ENCODE measurements around the gene SIDT2.

SIDT2 gene

GRCh38 chr11:117223741-117224689 lies 45.5 kb downstream of the SIDT2 start:
- no peak for DNase-seq

DNA sequence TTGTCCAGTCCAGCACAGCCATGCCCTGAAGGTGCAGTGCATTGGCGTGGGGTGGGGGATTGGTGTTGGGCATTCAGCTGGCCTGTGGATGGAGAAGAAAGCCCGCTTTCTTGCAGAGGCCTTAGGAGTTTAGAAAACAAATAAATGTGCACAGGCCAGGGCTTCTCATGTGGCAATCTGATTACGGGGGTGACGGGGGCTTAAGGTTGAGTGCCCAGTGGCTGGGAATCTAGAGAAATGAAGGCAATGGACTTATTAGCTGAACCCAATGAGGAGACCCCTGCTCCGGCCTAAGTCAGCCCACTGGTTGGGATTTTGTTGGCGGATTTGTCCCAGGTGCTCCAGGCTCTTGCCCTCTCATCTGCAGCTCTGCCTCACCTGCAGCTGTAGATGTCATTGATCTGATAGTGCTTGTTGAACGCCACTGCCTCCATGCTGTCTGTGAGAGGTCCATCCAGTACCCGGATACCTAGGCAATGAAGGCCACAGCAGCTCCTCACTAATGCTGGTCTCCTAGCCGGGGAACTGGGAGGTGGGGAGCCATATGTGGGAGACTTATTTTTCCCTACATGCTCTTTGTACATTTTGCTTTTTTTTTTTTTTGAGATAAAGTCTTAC lies 47.1 kb downstream of the SIDT2 start:
- DNase-seq: no peak

DNA sequence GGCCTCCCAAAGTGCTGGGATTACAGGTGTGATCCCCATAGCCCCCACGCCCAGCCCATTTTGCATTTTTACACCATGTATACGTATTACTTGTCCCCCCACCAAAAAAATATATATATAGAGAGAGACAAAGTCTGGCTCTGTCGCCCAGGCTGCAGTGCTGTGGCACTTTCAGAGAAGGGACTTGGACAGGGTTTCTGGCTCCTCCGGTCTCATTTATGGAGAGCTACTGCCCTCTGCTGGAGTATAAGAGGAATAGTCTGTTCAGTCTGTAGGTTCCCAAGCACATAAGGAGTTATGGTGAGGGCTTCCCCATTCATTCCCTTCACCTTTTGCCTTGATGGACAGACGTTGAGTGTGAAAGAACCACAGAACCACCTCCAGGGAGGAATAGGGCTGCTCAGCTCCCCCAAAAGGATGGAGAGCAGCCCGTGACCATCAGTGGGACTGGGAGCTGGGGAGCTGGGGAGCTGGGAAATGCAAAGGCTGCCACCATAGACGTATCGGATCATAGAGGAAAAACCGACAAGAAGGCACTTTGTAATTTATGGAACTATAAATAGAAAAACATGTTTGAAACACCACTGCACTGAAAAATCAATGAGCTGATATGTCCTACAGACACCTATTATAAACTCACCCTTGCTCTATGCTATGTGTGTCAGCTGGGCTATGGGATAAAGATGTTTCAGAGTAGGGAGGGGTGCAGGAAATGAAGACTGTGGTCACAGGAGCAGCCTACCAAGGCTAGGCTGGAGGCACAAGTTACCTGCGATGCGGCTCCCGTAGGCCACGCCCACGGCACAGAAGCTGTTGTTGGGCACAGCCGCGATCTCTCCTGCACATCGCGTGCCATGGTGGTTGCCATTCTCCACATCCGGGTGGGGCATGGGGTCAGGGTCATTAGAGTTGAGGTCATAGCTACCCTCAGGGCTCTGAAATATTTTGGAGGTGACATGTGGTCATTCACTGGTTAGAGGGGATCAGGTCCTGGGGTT lies 48.1 kb downstream of the SIDT2 start:
- DNase-seq: peak; percentile 77 to 91 (median 86)

DNA sequence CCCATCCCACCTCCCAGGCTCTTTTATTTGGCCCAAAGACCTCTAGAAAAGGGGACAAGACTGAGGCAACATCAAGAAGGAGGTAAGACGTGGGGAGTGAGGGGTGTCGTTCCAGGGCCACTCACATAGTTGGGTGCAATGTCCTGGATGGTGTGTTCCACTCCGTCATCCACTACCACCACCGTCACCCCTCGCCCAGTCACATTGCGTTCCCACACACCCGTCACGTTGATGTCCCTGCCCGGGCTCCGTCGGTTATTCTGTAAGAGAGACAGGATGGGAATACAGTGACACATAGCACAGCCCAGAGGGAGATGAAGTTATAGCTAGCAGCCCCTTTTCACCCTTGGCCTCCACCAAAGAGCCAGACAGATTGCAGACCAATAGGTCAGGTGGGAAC lies 49.5 kb downstream of the SIDT2 start:
- no peak for DNase-seq

GRCh38 chr11:117229411-117229810 lies 50.9 kb downstream of the SIDT2 start:
- DNase-seq: no peak

DNA sequence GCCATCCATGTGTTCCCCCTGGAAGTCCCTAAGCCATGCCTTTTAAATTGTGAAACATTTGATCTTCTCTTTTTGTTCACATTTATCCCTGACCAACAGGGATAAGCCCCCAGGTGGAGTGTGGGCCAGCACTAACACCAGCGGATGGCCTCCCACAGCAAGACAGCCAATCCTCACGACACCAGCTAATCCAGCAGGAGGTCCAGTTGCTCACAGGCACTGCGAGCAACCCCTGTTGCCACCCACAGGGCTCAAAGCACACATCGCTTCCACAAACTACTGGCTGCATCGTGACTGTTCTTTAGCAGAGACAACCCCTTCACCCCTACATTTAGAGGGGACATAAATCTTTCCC lies 51.4 kb downstream of the SIDT2 start:
- DNase-seq: no peak

GRCh38 chr11:117230286-117230961 lies 51.9 kb downstream of the SIDT2 start:
- DNase-seq: no peak

GRCh38 chr11:117230999-117231841 lies 52.7 kb downstream of the SIDT2 start:
- DNase-seq: peak in 2 of 3 donors; percentile 12 to 22

DNA sequence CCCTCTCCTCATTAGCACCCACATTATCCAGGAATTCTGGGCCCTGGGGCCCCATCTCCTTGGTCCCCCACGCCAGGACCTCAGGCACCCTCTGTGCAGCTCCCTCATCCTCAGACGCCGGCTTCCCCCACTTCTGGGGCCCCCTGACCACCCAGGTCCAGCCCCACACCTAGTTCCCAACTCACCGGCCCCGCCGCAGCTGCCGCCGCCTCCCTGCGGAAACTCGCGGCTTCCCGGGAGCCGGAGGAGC lies 53.2 kb downstream of the SIDT2 start, which contains the start of gene PCSK7:
Gene PCSK7, minus strand, starts transcription at position 232 of the 250 bp plus-strand sequence. CDS start 2,229 bp downstream, outside the sequence.
- no peak for DNase-seq

GRCh38 chr11:117232092-117232878 lies 53.7 kb downstream of the SIDT2 start, which contains the start of gene RNF214:
TSS of gene RNF214 (plus strand) at chr11:117232671. CDS start at chr11:117234273, 1,602 bp downstream.
- DNase-seq: peak; percentile 83 to 94 (median 91)

GRCh38 chr11:117232911-117233409 lies 54.4 kb downstream of the SIDT2 start:
- DNase-seq: peak in 1 of 3 donors; percentile 37

DNA sequence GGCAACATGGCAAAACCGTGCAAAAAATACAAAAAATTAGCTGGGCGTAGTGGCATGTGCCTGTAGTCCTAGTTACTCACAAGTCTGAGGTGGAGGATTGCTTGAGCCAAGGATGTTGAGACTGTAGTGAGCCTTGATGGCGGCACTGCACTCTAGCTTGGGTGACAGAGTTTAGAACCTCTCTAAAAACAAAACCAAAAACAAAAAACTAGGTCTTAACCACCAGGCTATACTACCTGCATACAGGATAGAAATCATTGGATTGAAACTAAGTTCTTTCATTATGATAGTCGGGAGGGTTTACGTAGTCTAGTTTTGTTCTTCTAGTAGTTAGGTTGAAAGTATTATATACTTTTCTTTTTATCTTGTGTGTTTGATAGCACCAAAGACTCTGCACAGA lies 59.7 kb downstream of the SIDT2 start:
- DNase-seq: no peak

DNA sequence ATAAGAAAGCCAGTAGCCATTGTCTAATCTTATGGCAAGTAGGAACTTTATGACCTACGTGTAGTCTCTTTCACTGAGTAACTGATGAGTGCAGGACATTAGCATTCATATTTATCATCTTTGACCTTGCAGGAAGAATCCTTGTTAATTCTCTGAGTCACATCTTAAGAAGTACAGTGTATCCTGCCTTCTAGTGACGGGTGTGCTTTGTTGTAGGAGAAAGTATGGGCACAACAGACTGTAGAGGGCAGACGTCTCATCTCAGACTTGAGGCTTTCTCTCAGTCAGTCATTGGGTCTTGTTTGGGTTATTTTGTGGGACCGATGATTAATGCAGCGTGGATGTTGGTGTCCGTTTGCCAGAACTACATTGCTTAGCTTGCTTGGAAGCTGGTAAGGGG lies 60.8 kb downstream of the SIDT2 start:
- no peak for DNase-seq
